Measurements from ENCODE around the gene LTBP2. TPM values are rescaled to one million over a fixed set of nuclear protein-coding genes. Genes with fewer than 3 reads are reported as not detected.

Gene LTBP2
- total RNA-seq, 1 experiment from 2014 or later: 1.5 TPM

DNA sequence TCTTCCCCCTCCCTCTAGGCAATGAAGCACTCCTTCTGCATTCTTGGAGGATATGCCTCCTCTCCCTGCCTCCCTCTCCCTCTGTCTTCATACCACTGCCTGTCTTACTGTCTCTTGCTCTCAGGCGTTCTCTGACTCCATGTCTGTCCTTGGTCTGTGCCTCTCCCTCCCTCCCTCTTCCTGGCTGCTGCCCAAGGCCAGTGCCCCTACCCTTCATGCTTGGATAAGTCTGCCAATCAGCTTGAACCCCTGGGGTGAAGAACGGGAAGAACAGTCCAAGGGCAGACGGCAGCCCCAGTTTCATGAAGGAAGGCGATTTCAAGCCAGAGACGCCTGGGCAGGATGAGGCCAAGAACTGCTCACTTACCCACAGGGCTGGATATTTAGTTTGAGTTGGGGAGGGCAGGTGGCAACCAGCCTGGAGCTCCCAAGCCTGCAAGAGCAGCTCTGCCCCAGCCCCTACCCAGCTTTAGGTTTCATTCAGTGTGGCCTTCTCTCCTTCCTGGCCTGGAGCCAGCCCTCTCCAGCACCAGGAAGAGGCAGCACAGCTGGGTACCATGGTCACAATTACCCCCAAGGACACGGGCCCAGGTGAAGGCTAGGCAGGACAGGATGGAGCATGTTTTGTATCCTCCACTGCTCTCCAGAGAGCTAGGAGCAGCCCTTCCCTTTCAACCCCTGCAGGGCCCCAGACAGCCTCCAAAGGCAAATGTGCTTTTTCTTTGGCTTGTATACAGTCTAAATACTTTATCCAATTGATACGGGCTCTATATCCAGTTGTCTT is 35.8 kb upstream of the LTBP2 start:
- ChIA-PET CTCF (no interaction called here), POLR2A (no interaction called here), RAD21 (ENCODE audit: low non-redundant PET in 1 of 2, low total read pairs in 2 of 2, uncharacterized antibody in 2 of 2, unreplicated experiment in 2 of 2) (interaction anchor here in 1 of 2 experiments (1.6 kb wide), 1 partner anchor 39 kb away, joined by 3 read pairs; no protein-coding TSS in a partner anchor)
- intact Hi-C loops (cut with micrococcal nuclease): no loop called here
- no peak overlapping the region for H3K9ac ChIP-seq (ENCODE audit: low read length)
- H4K20me1 ChIP-seq (ENCODE audit: insufficient read depth): no peaks in the 10 kb centered on the region
- no peaks in the 10 kb centered on the region for H3K9me3 ChIP-seq (ENCODE audit: control insufficient read depth in 1 of 2, insufficient read depth in 1 of 2, low read depth in 1 of 2, low read length in 2 of 2)
- no peaks in the 10 kb centered on the region for H3K79me2 ChIP-seq (ENCODE audit: insufficient read depth, low read length)
- no peak overlapping the region for H3K4me3 ChIP-seq (replicated peaks in 1 of 2; ENCODE audit: low read depth in 1 of 2, low read length in 2 of 2)
- H3K27ac ChIP-seq (ENCODE audit: low read depth, low read length): no peak overlapping the region
- no peak for TF ChIP-seq ELF1 (IDR thresholded peaks at IDR 0.05; ENCODE audit: borderline replicate concordance, low read depth)
- no peaks in the 10 kb centered on the region; a peak in 1 of 4 replicates for H3K4me1 ChIP-seq (ENCODE audit: control insufficient read depth in 1 of 2, insufficient read depth in 2 of 2, low read length in 2 of 2)
- ATAC-seq (peak; percentile 26), DNase-seq (ENCODE audit: low read depth, low spot score) (no peak)
- no peak overlapping the region for H3K4me2 ChIP-seq (ENCODE audit: low read length)
- BruUV-seq (replicated peaks): no TSS peak
- H3K36me3 ChIP-seq (ENCODE audit: control insufficient read depth in 1 of 2, insufficient read depth in 2 of 2, low read length in 2 of 2): no peaks in the 10 kb centered on the region
- H3K27me3 ChIP-seq (ENCODE audit: insufficient read depth, low read length): no peaks in the 10 kb centered on the region
- H3K9me2 ChIP-seq (ENCODE audit: insufficient read depth): no peaks in the 10 kb centered on the region
- H2AFZ ChIP-seq (ENCODE audit: low read depth, low read length, poor library complexity, severe bottlenecking): no peak overlapping the region

DNA sequence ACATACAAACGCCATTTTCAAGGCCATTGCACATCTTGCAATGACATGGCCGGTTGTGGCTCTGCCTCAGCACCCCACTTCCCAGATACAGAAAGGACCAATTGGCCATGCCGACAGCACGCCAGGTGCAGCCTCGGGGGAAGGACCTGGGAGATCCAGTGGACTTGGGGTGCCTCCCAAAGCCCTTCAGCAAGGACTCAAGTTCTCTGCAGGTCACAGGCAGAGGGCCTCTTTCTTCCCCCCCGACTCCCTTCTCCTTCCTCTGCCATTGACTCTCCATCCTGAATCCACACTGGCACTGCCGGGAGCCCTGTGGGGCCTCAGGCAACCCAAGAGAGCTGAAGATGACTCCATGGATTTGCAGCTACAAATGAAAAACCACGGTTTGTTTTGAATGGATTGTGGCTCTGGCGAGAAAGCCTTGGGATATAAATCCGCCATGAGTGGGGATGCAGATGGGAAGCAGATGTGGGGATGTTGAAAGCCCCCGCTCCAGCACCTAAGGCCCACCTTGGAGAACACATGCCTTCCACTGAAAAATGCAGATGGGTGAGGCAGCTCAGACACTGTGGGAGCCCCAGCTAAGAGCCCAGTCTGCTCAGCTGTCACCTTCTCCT is 35.1 kb upstream of the LTBP2 start:
- no peak for DNase-seq (ENCODE audit: low read depth, low spot score)
- no peaks in the 10 kb centered on the region for H3K9me2 ChIP-seq (ENCODE audit: insufficient read depth)
- H3K4me2 ChIP-seq (ENCODE audit: low read length): no peak overlapping the region
- H3K79me2 ChIP-seq (ENCODE audit: insufficient read depth, low read length): no peaks in the 10 kb centered on the region
- intact Hi-C loops (cut with micrococcal nuclease): no loop called here
- H3K9ac ChIP-seq (ENCODE audit: low read length): no peak overlapping the region
- no TSS peak for BruUV-seq (replicated peaks)
- RAD21 ChIA-PET (ENCODE audit: low non-redundant PET in 1 of 2, low total read pairs in 2 of 2, uncharacterized antibody in 2 of 2, unreplicated experiment in 2 of 2): interaction anchor here in 1 of 2 experiments (1.6 kb wide), 1 partner anchor 38 kb away, joined by 3 read pairs; no protein-coding TSS in a partner anchor
- H3K36me3 ChIP-seq (ENCODE audit: control insufficient read depth in 1 of 2, insufficient read depth in 2 of 2, low read length in 2 of 2): no peaks in the 10 kb centered on the region
- H3K4me1 ChIP-seq (ENCODE audit: control insufficient read depth in 1 of 2, insufficient read depth in 2 of 2, low read length in 2 of 2): no peaks in the 10 kb centered on the region; a peak in 1 of 4 replicates
- no peaks in the 10 kb centered on the region for H4K20me1 ChIP-seq (ENCODE audit: insufficient read depth)
- no peak overlapping the region for H3K27ac ChIP-seq (ENCODE audit: low read depth, low read length)
- H3K4me3 ChIP-seq (replicated peaks in 1 of 2; ENCODE audit: low read depth in 1 of 2, low read length in 2 of 2): no peak overlapping the region
- H3K9me3 ChIP-seq (ENCODE audit: control insufficient read depth in 1 of 2, insufficient read depth in 1 of 2, low read depth in 1 of 2, low read length in 2 of 2): no peaks in the 10 kb centered on the region
- CTCF ChIA-PET: no interaction called here
- POLR2A ChIA-PET: no interaction called here
- H3K27me3 ChIP-seq (ENCODE audit: insufficient read depth, low read length): no peaks in the 10 kb centered on the region
- TF ChIP-seq CEBPB (IDR thresholded peaks at IDR 0.05; ENCODE audit: low read depth): no peak
- no peak for TF ChIP-seq ZNF274 (IDR thresholded peaks at IDR 0.05; ENCODE audit: low read depth, low read length)
- TF ChIP-seq TCF7L2 (IDR thresholded peaks at IDR 0.05; ENCODE audit: borderline replicate concordance, extremely low read depth, insufficient read depth, insufficient read length): no peak
- TF ChIP-seq, protein P1, sequence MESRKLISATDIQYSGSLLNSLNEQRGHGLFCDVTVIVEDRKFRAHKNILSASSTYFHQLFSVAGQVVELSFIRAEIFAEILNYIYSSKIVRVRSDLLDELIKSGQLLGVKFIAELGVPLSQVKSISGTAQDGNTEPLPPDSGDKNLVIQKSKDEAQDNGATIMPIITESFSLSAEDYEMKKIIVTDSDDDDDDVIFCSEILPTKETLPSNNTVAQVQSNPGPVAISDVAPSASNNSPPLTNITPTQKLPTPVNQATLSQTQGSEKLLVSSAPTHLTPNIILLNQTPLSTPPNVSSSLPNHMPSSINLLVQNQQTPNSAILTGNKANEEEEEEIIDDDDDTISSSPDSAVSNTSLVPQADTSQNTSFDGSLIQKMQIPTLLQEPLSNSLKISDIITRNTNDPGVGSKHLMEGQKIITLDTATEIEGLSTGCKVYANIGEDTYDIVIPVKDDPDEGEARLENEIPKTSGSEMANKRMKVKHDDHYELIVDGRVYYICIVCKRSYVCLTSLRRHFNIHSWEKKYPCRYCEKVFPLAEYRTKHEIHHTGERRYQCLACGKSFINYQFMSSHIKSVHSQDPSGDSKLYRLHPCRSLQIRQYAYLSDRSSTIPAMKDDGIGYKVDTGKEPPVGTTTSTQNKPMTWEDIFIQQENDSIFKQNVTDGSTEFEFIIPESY (IDR thresholded peaks at IDR 0.05; ENCODE audit: extremely low read depth, insufficient replicate concordance, low read length): no peak
- TF ChIP-seq EGR1 (IDR thresholded peaks at IDR 0.05; ENCODE audit: low read depth): no peak
- ATAC-seq: no peak
- no peak overlapping the region for H2AFZ ChIP-seq (ENCODE audit: low read depth, low read length, poor library complexity, severe bottlenecking)
